GM12878 (cell line): ENCODE data around the gene SSPN.

ENCODE experiments used
- JUNB ChIP-seq: IDR thresholded peaks from 2 replicates; pipeline ENCODE4 v1.6.1; 2016; ENCODE audit warnings: antibody characterized with exemption, mild to moderate bottlenecking
- SMC3 ChIP-seq: IDR thresholded peaks from 2 replicates; pipeline ENCODE4 v1.6.1; 2011; ENCODE audit warnings: low read length, improper control_type of control experiment, borderline replicate concordance
- YY1 ChIP-seq: IDR thresholded peaks from 2 replicates; pipeline ENCODE4 v1.6.1; 2011; ENCODE audit warnings: low read depth, mild to moderate bottlenecking, low read length
- TF ChIP-seq, protein P1 (sequence below): IDR thresholded peaks from 2 replicates; pipeline ENCODE4 v1.6.1; 2012; ENCODE audit warnings: low read depth, low read length, improper control_type of control experiment
- TF ChIP-seq, protein P2 (sequence below), 3 experiments: IDR thresholded peaks in 2 of 3; conservative IDR thresholded peaks in 1 of 3; 2 replicates each; pipeline ENCODE4 v1.5.1; 2011; ENCODE audit warnings: low read depth in 3 of 3, low read length in 3 of 3, mild to moderate bottlenecking in 3 of 3, control low read depth in 2 of 3, moderate library complexity in 2 of 3, inconsistent platforms in 1 of 3, mixed read lengths in 1 of 3; ENCODE audit not compliant: control insufficient read depth in 2 of 3, insufficient read depth in 1 of 3; ENCODE audit errors: extremely low read depth in 1 of 3
- TF ChIP-seq, protein P3 (sequence below): fragments of 450-650 bp; IDR thresholded peaks from 2 replicates; pipeline ENCODE4 v1.6.1; 2016; ENCODE audit warnings: mild to moderate bottlenecking, moderate library complexity, borderline replicate concordance

DNA sequence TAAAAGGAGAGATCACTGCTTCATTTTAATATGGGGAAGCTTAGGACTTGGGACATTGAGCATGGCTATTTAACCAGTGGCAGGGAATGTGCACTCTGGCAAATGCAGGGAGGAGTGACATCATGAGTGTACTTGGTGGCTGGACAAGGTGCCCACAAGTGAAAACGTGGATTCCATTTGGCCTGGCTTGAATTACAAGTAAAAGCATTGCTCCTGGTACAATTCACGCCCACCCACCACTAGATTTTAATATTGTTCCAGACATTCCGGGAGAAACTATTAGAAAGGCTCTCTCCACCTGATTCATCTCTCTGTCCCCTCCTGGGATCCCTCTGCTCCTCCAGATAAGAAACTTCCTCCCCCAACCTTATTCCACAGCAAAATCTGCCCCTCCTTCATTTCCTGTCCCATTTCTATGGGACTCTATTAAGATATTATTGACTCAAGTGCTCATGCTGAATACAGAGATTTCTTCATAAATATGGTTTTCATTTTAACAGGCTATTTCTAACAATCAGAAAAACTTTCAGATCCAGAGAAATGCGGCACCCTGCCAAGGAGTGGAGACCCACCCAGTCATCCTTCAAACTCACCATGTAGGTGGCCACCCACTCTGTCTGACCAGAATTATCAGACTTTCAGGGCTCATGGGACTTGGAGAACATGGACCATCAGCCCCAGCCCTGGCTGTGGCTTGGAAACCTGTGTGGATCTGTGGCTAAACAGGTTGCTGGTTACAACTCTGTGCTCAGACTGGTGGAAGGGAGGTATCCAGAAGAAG lies 43.2 kb downstream of the SSPN start:
- TF ChIP-seq SMC3: no peak
- no peak for TF ChIP-seq YY1
- TF ChIP-seq, protein P1, sequence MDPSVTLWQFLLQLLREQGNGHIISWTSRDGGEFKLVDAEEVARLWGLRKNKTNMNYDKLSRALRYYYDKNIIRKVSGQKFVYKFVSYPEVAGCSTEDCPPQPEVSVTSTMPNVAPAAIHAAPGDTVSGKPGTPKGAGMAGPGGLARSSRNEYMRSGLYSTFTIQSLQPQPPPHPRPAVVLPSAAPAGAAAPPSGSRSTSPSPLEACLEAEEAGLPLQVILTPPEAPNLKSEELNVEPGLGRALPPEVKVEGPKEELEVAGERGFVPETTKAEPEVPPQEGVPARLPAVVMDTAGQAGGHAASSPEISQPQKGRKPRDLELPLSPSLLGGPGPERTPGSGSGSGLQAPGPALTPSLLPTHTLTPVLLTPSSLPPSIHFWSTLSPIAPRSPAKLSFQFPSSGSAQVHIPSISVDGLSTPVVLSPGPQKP: no peak
- TF ChIP-seq, protein P2, sequence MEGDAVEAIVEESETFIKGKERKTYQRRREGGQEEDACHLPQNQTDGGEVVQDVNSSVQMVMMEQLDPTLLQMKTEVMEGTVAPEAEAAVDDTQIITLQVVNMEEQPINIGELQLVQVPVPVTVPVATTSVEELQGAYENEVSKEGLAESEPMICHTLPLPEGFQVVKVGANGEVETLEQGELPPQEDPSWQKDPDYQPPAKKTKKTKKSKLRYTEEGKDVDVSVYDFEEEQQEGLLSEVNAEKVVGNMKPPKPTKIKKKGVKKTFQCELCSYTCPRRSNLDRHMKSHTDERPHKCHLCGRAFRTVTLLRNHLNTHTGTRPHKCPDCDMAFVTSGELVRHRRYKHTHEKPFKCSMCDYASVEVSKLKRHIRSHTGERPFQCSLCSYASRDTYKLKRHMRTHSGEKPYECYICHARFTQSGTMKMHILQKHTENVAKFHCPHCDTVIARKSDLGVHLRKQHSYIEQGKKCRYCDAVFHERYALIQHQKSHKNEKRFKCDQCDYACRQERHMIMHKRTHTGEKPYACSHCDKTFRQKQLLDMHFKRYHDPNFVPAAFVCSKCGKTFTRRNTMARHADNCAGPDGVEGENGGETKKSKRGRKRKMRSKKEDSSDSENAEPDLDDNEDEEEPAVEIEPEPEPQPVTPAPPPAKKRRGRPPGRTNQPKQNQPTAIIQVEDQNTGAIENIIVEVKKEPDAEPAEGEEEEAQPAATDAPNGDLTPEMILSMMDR (IDR thresholded peaks at IDR 0.05 in 2 of 3, conservative IDR thresholded peaks at IDR 0.05 in 1 of 3; ENCODE audit: control insufficient read depth in 2 of 3, extremely low read depth in 1 of 3, insufficient read depth in 1 of 3, low read depth in 3 of 3, low read length in 3 of 3): no peak
- TF ChIP-seq JUNB: no peak
- TF ChIP-seq, protein P3, sequence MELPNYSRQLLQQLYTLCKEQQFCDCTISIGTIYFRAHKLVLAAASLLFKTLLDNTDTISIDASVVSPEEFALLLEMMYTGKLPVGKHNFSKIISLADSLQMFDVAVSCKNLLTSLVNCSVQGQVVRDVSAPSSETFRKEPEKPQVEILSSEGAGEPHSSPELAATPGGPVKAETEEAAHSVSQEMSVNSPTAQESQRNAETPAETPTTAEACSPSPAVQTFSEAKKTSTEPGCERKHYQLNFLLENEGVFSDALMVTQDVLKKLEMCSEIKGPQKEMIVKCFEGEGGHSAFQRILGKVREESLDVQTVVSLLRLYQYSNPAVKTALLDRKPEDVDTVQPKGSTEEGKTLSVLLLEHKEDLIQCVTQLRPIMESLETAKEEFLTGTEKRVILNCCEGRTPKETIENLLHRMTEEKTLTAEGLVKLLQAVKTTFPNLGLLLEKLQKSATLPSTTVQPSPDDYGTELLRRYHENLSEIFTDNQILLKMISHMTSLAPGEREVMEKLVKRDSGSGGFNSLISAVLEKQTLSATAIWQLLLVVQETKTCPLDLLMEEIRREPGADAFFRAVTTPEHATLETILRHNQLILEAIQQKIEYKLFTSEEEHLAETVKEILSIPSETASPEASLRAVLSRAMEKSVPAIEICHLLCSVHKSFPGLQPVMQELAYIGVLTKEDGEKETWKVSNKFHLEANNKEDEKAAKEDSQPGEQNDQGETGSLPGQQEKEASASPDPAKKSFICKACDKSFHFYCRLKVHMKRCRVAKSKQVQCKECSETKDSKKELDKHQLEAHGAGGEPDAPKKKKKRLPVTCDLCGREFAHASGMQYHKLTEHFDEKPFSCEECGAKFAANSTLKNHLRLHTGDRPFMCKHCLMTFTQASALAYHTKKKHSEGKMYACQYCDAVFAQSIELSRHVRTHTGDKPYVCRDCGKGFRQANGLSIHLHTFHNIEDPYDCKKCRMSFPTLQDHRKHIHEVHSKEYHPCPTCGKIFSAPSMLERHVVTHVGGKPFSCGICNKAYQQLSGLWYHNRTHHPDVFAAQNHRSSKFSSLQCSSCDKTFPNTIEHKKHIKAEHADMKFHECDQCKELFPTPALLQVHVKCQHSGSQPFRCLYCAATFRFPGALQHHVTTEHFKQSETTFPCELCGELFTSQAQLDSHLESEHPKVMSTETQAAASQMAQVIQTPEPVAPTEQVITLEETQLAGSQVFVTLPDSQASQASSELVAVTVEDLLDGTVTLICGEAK: no peak
